Testis (tissue), 2 donors: ENCODE results near the gene PAK5.

Experiments
- CTCF ChIP-seq, 3 experiments: fragments of 450-650 bp in 2 of 3; fragments of 200-600 bp in 1 of 3; sonication (generic) in 1 of 3; IDR thresholded peaks; one replicate each; pipeline ENCODE4 v1.5.1; 2016 to 2019; ENCODE audit warnings: antibody characterized with exemption in 3 of 3, mild to moderate bottlenecking in 2 of 3, moderate library complexity in 1 of 3
- POLR2A ChIP-seq: fragments of 450-650 bp; IDR thresholded peaks from one replicate; pipeline ENCODE4 v1.6.1; 2017; ENCODE audit warnings: antibody characterized with exemption, mild to moderate bottlenecking, moderate library complexity

- no peak for TF ChIP-seq POLR2A
- no peak for TF ChIP-seq CTCF (IDR thresholded peaks at IDR 0.05)
Measured at GRCh38 chr20:9592419-9592818, 246.5 kb downstream of the PAK5 start.
